K562 (cell line): ENCODE results near the gene AQP9. TPM values are rescaled to one million over a fixed set of nuclear protein-coding genes. Genes with fewer than 3 reads are reported as not detected.
A peak's percentile ranks its signal among the peaks of the same experiment; 100 is the strongest.

Experiments used
- ATAC-seq: fragments of 200-7000 bp; cut with Tn5 transposase; 3 replicates; pipeline ENCODE4 v1.9.1; 2020; ENCODE audit warnings: moderate library complexity
- BruUV-seq: library from RNA; stranded (reverse); fragments of 400-500 nt; replicated peaks from 2 replicates; lab custom pipeline; 2021; lab: Mats Ljungman, UMichigan
- CTCF ChIA-PET: fragments of 300-600 bp; formaldehyde crosslinking; extraction: SDS; loops from one replicate; lab custom pipeline; 2021; ENCODE audit warnings: low intra/inter-chr PET ratio; lab: Yijun Ruan, JAX
- POLR2A ChIA-PET: fragments of 300-600, 350-650 bp; sonication (Branson Sonifier 250); formaldehyde crosslinking; extraction: SDS; loops from one replicate; lab custom pipeline; 2021; ENCODE audit warnings: antibody characterized with exemption, inconsistent platforms; lab: Yijun Ruan, JAX
- DNase-seq, 4 experiments: peaks; one replicate each; pipeline versions ENCODE4 v3.0.0 to v3.0.0-alpha.2; 2011 to 2018; ENCODE audit warnings: low spot score in 3 of 4, mixed read lengths in 3 of 4; ENCODE audit errors: extremely low read depth in 1 of 4
- FAIRE-seq: peaks from 2 replicates; lab custom pipeline; 2011; peaks lifted over from hg19 to GRCh38; lab: Jason Lieb, UNC
- H2AFZ ChIP-seq: 2 replicates; pipeline ENCODE4 v1.6.0; 2011; ENCODE audit warnings: low read depth, low read length, control low read depth, inconsistent platforms
- H3K27ac ChIP-seq: fragments of 200-600 bp; 3 replicates; pipeline ENCODE4 v1.8.0; 2011; ENCODE audit warnings: low read depth, mild to moderate bottlenecking, control low read depth, inconsistent platforms, low read length, moderate library complexity, mixed read lengths; ENCODE audit errors: extremely low read depth
- H3K27me3 ChIP-seq, 2 experiments: fragments of 300-600 bp in 1 of 2; 2 replicates in 1 of 2; 3 replicates in 1 of 2; pipeline versions ENCODE4 v1.6.0 to v1.8.0; 2011; ENCODE audit warnings: inconsistent platforms in 2 of 2, low read length in 2 of 2, mild to moderate bottlenecking in 1 of 2, mixed read lengths in 1 of 2, moderate library complexity in 1 of 2; ENCODE audit not compliant: control insufficient read depth in 2 of 2, insufficient read depth in 2 of 2
- H3K36me3 ChIP-seq: fragments of 300-600 bp; 3 replicates; pipeline ENCODE4 v1.8.0; 2011; ENCODE audit warnings: mild to moderate bottlenecking, low read length, inconsistent platforms; ENCODE audit not compliant: control insufficient read depth, insufficient read depth
- H3K4me1 ChIP-seq, 2 experiments: fragments of 200-600 bp in 1 of 2; replicated peaks in 1 of 2; 2 replicates in 1 of 2; 3 replicates in 1 of 2; pipeline versions ENCODE4 v1.5.1 to v1.8.0; 2011; ENCODE audit warnings: inconsistent platforms in 2 of 2, low read length in 2 of 2, mild to moderate bottlenecking in 1 of 2, mixed read lengths in 1 of 2, moderate library complexity in 1 of 2; ENCODE audit not compliant: control insufficient read depth in 2 of 2, insufficient read depth in 2 of 2
- H3K4me2 ChIP-seq: 2 replicates; pipeline ENCODE4 v1.6.1; 2011; ENCODE audit warnings: low read length, control low read depth, inconsistent platforms, mixed read lengths; ENCODE audit not compliant: insufficient read depth
- H3K4me3 ChIP-seq: fragments of 200-600 bp; sonication (generic), shearing (Covaris generic); 2 replicates; pipeline ENCODE4 v1.5.1; 2016; ENCODE audit warnings: control low read depth, inconsistent platforms
- H3K79me2 ChIP-seq: fragments of 200-600 bp; 3 replicates; pipeline ENCODE4 v1.8.0; 2011; ENCODE audit warnings: low read length, inconsistent platforms; ENCODE audit not compliant: control insufficient read depth, insufficient read depth
- H3K9ac ChIP-seq, 2 experiments: 2 replicates each; pipeline versions ENCODE4 v1.6.0 to v1.6.1; 2011; ENCODE audit warnings: low read depth in 2 of 2, low read length in 2 of 2, control low read depth in 1 of 2, inconsistent platforms in 1 of 2, mild to moderate bottlenecking in 1 of 2, mixed read lengths in 1 of 2; ENCODE audit not compliant: insufficient read depth in 1 of 2
- H3K9me1 ChIP-seq: one replicate; pipeline ENCODE4 v1.6.0; 2011; ENCODE audit warnings: inconsistent platforms, mild to moderate bottlenecking, low read length, moderate library complexity; ENCODE audit not compliant: control insufficient read depth, insufficient read depth
- H3K9me3 ChIP-seq: replicated peaks from 2 replicates; pipeline ENCODE4 v1.5.1; 2011; ENCODE audit warnings: low read depth, low read length, inconsistent platforms; ENCODE audit not compliant: control insufficient read depth, insufficient read depth
- H4K20me1 ChIP-seq: replicated peaks from 2 replicates; pipeline ENCODE4 v1.6.1; 2011; ENCODE audit warnings: low read length, inconsistent platforms, mixed read lengths; ENCODE audit not compliant: control insufficient read depth, insufficient read depth
- ATF3 ChIP-seq, 2 experiments: fragments of 450-650 bp in 1 of 2; sonication (generic) in 1 of 2; formaldehyde crosslinking in 1 of 2; IDR thresholded peaks in 1 of 2; conservative IDR thresholded peaks in 1 of 2; 2 replicates each; pipeline versions ENCODE4 v1.6.1 to v1.8.1; 2016 to 2023; ENCODE audit warnings: mild to moderate bottlenecking in 2 of 2, moderate library complexity in 2 of 2, inconsistent platforms in 1 of 2, missing genetic modification reagents in 1 of 2
- BCL6 ChIP-seq: fragments of 250-450 bp; sonication (Bioruptor Pico); IDR thresholded peaks from 2 replicates; pipeline ENCODE4 v1.4.0; 2020
- CBX5 ChIP-seq: IDR thresholded peaks from 2 replicates; pipeline ENCODE4 v1.6.1; 2014; ENCODE audit warnings: low read depth, borderline replicate concordance
- CSDE1 ChIP-seq, 2 experiments: fragments of 450-650 bp; IDR thresholded peaks; 2 replicates each; pipeline ENCODE4 v1.6.1; 2016; ENCODE audit warnings: mild to moderate bottlenecking in 1 of 2
- GABPB2 ChIP-seq: fragments of 250-450 bp; sonication (Bioruptor Pico); conservative IDR thresholded peaks from 2 replicates; pipeline ENCODE4 v1.5.1; 2021; ENCODE audit warnings: mild to moderate bottlenecking
- KLF13 ChIP-seq: fragments of 450-650 bp; IDR thresholded peaks from 2 replicates; pipeline ENCODE4 v1.6.1; 2016; ENCODE audit warnings: missing genetic modification characterization, low read depth, mild to moderate bottlenecking, missing compliant biosample characterization, moderate library complexity, borderline replicate concordance
- MYNN ChIP-seq, 2 experiments: sonication (generic); formaldehyde crosslinking in 1 of 2; IDR thresholded peaks; 2 replicates each; pipeline versions ENCODE4 v1.5.0 to v1.6.1; 2016 to 2020; ENCODE audit warnings: antibody characterized with exemption in 1 of 2, missing genetic modification reagents in 1 of 2
- NONO ChIP-seq, 2 experiments: fragments of 200-400 bp in 1 of 2; fragments of 450-650 bp in 1 of 2; formaldehyde crosslinking in 1 of 2; IDR thresholded peaks; 2 replicates each; pipeline ENCODE4 v1.6.1; 2017; ENCODE audit warnings: low read depth in 2 of 2, mild to moderate bottlenecking in 2 of 2, moderate library complexity in 2 of 2, low read length in 1 of 2
- NR2C2 ChIP-seq, 2 experiments: fragments of 200-800 bp in 1 of 2; sonication (Bioruptor generic) in 1 of 2; sonication (generic) in 1 of 2; formaldehyde crosslinking in 1 of 2; IDR thresholded peaks; 2 replicates each; pipeline versions ENCODE4 v1.6.1 to v1.8.0; 2016 to 2022; ENCODE audit warnings: mild to moderate bottlenecking in 1 of 2, missing compliant biosample characterization in 1 of 2, missing genetic modification characterization in 1 of 2, missing genetic modification reagents in 1 of 2
- PKNOX1 ChIP-seq: fragments of 450-650 bp; IDR thresholded peaks from 2 replicates; pipeline ENCODE4 v1.6.1; 2016
- POLR2H ChIP-seq: IDR thresholded peaks from 2 replicates; pipeline ENCODE4 v1.6.1; 2016; ENCODE audit warnings: missing genetic modification characterization, low read depth, mild to moderate bottlenecking, control low read depth, missing compliant biosample characterization, moderate library complexity
- PRMT5 ChIP-seq: sonication (generic); formaldehyde crosslinking; IDR thresholded peaks from 2 replicates; pipeline ENCODE4 v1.5.0; 2020; ENCODE audit warnings: missing genetic modification reagents
- SAFB ChIP-seq: fragments of 200-400 bp; formaldehyde crosslinking; IDR thresholded peaks from 2 replicates; pipeline ENCODE4 v1.6.1; 2017; ENCODE audit warnings: low read depth, low read length, borderline replicate concordance
- SRSF3 ChIP-seq: fragments of 200-400 bp; formaldehyde crosslinking; IDR thresholded peaks from 2 replicates; pipeline ENCODE4 v1.6.1; 2016; ENCODE audit warnings: mild to moderate bottlenecking, low read length, moderate library complexity; ENCODE audit not compliant: insufficient read depth
- YY1 ChIP-seq, 3 experiments: IDR thresholded peaks; 2 replicates each; pipeline ENCODE4 v1.6.1; 2011; ENCODE audit warnings: low read length in 2 of 3, mild to moderate bottlenecking in 2 of 3, moderate library complexity in 2 of 3, borderline replicate concordance in 1 of 3, control low read depth in 1 of 3, low read depth in 1 of 3; ENCODE audit not compliant: insufficient read depth in 3 of 3, insufficient replicate concordance in 2 of 3, control insufficient read depth in 1 of 3, insufficient read length in 1 of 3; ENCODE audit errors: extremely low read depth in 1 of 3
- ZBTB7A ChIP-seq: IDR thresholded peaks from 2 replicates; pipeline ENCODE4 v1.6.1; 2011; ENCODE audit warnings: low read depth, mild to moderate bottlenecking, low read length, moderate library complexity, borderline replicate concordance; ENCODE audit not compliant: control insufficient read depth
- ZFX ChIP-seq: sonication (generic); formaldehyde crosslinking; IDR thresholded peaks from 2 replicates; pipeline ENCODE4 v1.8.0; 2022; ENCODE audit warnings: mild to moderate bottlenecking, missing genetic modification reagents, moderate library complexity
- ZNF197 ChIP-seq: fragments of 200-800 bp; sonication (Bioruptor generic); IDR thresholded peaks from 2 replicates; pipeline ENCODE4 v1.6.1; 2016; ENCODE audit warnings: low read depth, missing genetic modification characterization, missing compliant biosample characterization
- ZNF324 ChIP-seq: fragments of 250-450 bp; sonication (Bioruptor Pico); IDR thresholded peaks from 2 replicates; pipeline ENCODE4 v1.4.0; 2020; ENCODE audit warnings: mild to moderate bottlenecking
- WGBS: fragments of 100-300 bp; shearing (Covaris generic); methylation state at CpG from one replicate; pipeline ENCODE4 v1.1.6; 2016; ENCODE audit warnings: low coverage, mixed read lengths; ENCODE audit not compliant: insufficient coverage; ENCODE audit errors: missing lambda C conversion rate; 5-methylcytosine and 5-hydroxymethylcytosine counted together
- in situ Hi-C: fragments of 300-500 bp; cut with MboI; formaldehyde crosslinking; loops from 4 replicates; pipeline ENCODE4 v1.15.0; 2018; ENCODE audit warnings: inconsistent platforms, mixed read lengths
- intact Hi-C: fragments of 100-400 bp; cut with micrococcal nuclease; formaldehyde crosslinking; loops from 2 replicates; pipeline ENCODE4 v1.14.2; 2022
- polyA plus RNA-seq, 8 experiments: library from polyadenylated mRNA; depleted of rRNA in 4 of 8; stranded (reverse) in 5 of 8; unstranded in 3 of 8; fragments of >200 nt; fragmentation: Nextera tagmentation in 2 of 8; fragmentation: Illumina TruSeq in 1 of 8; extraction: Ambion mirVana in 2 of 8; extraction: Trizol in 1 of 8; gene quantifications; 2 replicates each; pipeline versions ENCODE4 v1.2.1 to v1.2.3, GENCODE V29; 2011 to 2014; ENCODE audit warnings: inconsistent platforms in 1 of 8, missing spikeins in 1 of 8
- total RNA-seq, 7 experiments: library from RNA; depleted of rRNA in 6 of 7; stranded (reverse); fragments of >200 nt in 6 of 7; fragmentation: Illumina TruSeq in 2 of 7; extraction: Trizol in 2 of 7; gene quantifications; 2 replicates each; pipeline versions ENCODE4 v1.2.1 to v1.2.3, GENCODE V29; 2011 to 2021; ENCODE audit warnings: low replicate concordance in 1 of 7

The AQP9 gene
- total and polyA plus RNA-seq, 9 of the 15 experiments (the other 6 are each of a cell fraction or from before 2014, with no cell fraction given): 0.04 to 0.33 (median 0.07) TPM; not detected in 4

- TF ChIP-seq ATF3 (IDR thresholded peaks at IDR 0.05) (peak; percentile 77), ATF3 (CRISPR knock-in tag; conservative IDR thresholded peaks at IDR 0.05) (no peak)
These were observed 85.3 kb downstream of the AQP9 start (continued) for GRCh38 chr15:58223432-58223831.

GRCh38 chr15:58224068-58224467 is 85.9 kb downstream of the AQP9 start:
- in situ Hi-C loops: loop anchor here (10.0 to 25.0 kb wide), 2 partner anchors 931 to 1263 kb away; no protein-coding TSS in a partner anchor
- POLR2A ChIA-PET: no interaction called here
- intact Hi-C loops: loop anchor here (10.0 kb wide), 1 partner anchor 1271 kb away; no protein-coding TSS in a partner anchor
- no peak for TF ChIP-seq NR2C2 (CRISPR knock-in tag; IDR thresholded peaks at IDR 0.05)
- no peak for TF ChIP-seq NR2C2 (tag; IDR thresholded peaks at IDR 0.05)
- TF ChIP-seq NONO (IDR thresholded peaks at IDR 0.05; ENCODE audit: low read depth in 2 of 2, low read length in 1 of 2): no peak
- TF ChIP-seq ZNF324 (CRISPR knock-in tag): no peak
- TF ChIP-seq BCL6 (CRISPR knock-in tag): no peak
- no peak for TF ChIP-seq POLR2H (tag)
- TF ChIP-seq GABPB2 (CRISPR knock-in tag): no peak
- TF ChIP-seq ZFX: no peak
- TF ChIP-seq PRMT5 (CRISPR knock-in tag): no peak
- no peak for TF ChIP-seq SAFB
- no peak for TF ChIP-seq ZBTB7A
- no peak for TF ChIP-seq ZNF197 (CRISPR knock-in tag)
- TF ChIP-seq CSDE1 (IDR thresholded peaks at IDR 0.05): no peak
- no peak for TF ChIP-seq MYNN (IDR thresholded peaks at IDR 0.05)
- no peak for TF ChIP-seq MYNN (CRISPR knock-in tag; IDR thresholded peaks at IDR 0.05)
- TF ChIP-seq CBX5: no peak
- TF ChIP-seq PKNOX1: no peak
- no peak for TF ChIP-seq SRSF3
- no peak for TF ChIP-seq KLF13
- no peak for TF ChIP-seq YY1 (IDR thresholded peaks at IDR 0.05; ENCODE audit: borderline replicate concordance in 1 of 3, control insufficient read depth in 1 of 3, extremely low read depth in 1 of 3, insufficient read depth in 3 of 3, insufficient read length in 1 of 3, insufficient replicate concordance in 2 of 3, low read depth in 1 of 3, low read length in 2 of 3)

More at GRCh38 chr15:58224068-58224467, 85.9 kb downstream of the AQP9 start:
- H3K27me3 ChIP-seq: no peaks in the 10 kb centered on the region
- WGBS: 73% methylated on average over 2 of the region's 2 CpGs
- no peak overlapping the region for H3K27ac ChIP-seq
- no peaks in the 10 kb centered on the region for H3K79me2 ChIP-seq
- H3K36me3 ChIP-seq: no peaks in the 10 kb centered on the region
- H3K4me3 ChIP-seq: no peak overlapping the region
- H3K9me3 ChIP-seq: no peaks in the 10 kb centered on the region
- H3K9me1 ChIP-seq: no peaks in the 10 kb centered on the region
- H2AFZ ChIP-seq: no peak overlapping the region
- FAIRE-seq (no peak), DNase-seq (no peak), ATAC-seq (no peak)
- BruUV-seq: no TSS peak
- H3K4me2 ChIP-seq: no peak overlapping the region
- H3K4me1 ChIP-seq: peaks cover 3 to 10% of the 10 kb centered on the region in 2 experiments; a peak in 4 of 5 replicates
- CTCF ChIA-PET: no interaction called here
- H4K20me1 ChIP-seq: no peaks in the 10 kb centered on the region
- H3K9ac ChIP-seq: no peak overlapping the region
